Stomach (tissue), 4 donors: ENCODE measurements around the gene HPGDS.

Source experiments
- CTCF ChIP-seq, 7 experiments: fragments of 450-650 bp in 4 of 7; fragments of 200-600 bp in 3 of 7; sonication (generic) in 3 of 7; IDR thresholded peaks; one replicate each; pipeline ENCODE4 v1.5.1; 2016 to 2019; ENCODE audit warnings: antibody characterized with exemption in 7 of 7, control low read depth in 2 of 7, mild to moderate bottlenecking in 1 of 7
- EP300 ChIP-seq: sonication (generic); formaldehyde crosslinking; IDR thresholded peaks from one replicate; pipeline ENCODE4 v1.6.1; 2017; ENCODE audit warnings: antibody characterized with exemption
- POLR2A ChIP-seq, 4 donors: fragments of 450-650 bp; IDR thresholded peaks; one replicate each; pipeline ENCODE4 v1.6.1; 2016; ENCODE audit warnings: antibody characterized with exemption in 4 of 4, control low read depth in 2 of 4, mild to moderate bottlenecking in 1 of 4, moderate library complexity in 1 of 4
- POLR2AphosphoS5 ChIP-seq, 3 donors: sonication (generic); formaldehyde crosslinking; IDR thresholded peaks; one replicate each; pipeline ENCODE4 v1.6.1; 2016; ENCODE audit warnings: antibody characterized with exemption in 3 of 3

GRCh38 chr4:94356444-94356843, 13.8 kb upstream of the HPGDS start:
- no peak for TF ChIP-seq CTCF (IDR thresholded peaks at IDR 0.05)
- TF ChIP-seq POLR2A (IDR thresholded peaks at IDR 0.05) = no peak
- no peak for TF ChIP-seq POLR2AphosphoS5 (IDR thresholded peaks at IDR 0.05)
- no peak for TF ChIP-seq EP300
